Heart right ventricle (tissue), 16 donors: ENCODE results near the gene CMIP. TPM values are rescaled to one million over a fixed set of nuclear protein-coding genes. Genes with fewer than 3 reads are reported as not detected.

Source experiments
- ATAC-seq, 8 donors: fragments of 200-7000 bp; cut with Tn5 transposase; one replicate each; pipeline ENCODE4 v1.9.1; 2020; ENCODE audit warnings: mild to moderate bottlenecking in 8 of 8, moderate library complexity in 8 of 8, moderate number of reproducible peaks in 1 of 8
- DNase-seq, 2 donors: peaks; one replicate each; pipeline ENCODE4 v3.0.0-alpha.2; 2020
- H3K27ac ChIP-seq, 10 donors: fragments of 200-600 bp; sonication (generic) in 2 of 10; one replicate each; pipeline versions ENCODE4 v1.5.0 to v1.8.0; 2020 to 2022; ENCODE audit warnings: mild to moderate bottlenecking in 3 of 10
- H3K27me3 ChIP-seq, 7 donors: fragments of 200-600 bp; one replicate each; pipeline ENCODE4 v1.8.0; 2021 to 2022; ENCODE audit warnings: mild to moderate bottlenecking in 2 of 7
- H3K36me3 ChIP-seq, 9 donors: fragments of 200-600 bp; sonication (generic) in 1 of 9; one replicate each; pipeline versions ENCODE4 v1.5.0 to v1.8.0; 2020 to 2022; ENCODE audit warnings: mild to moderate bottlenecking in 2 of 9
- H3K4me1 ChIP-seq, 9 donors: fragments of 200-600 bp; sonication (generic) in 1 of 9; one replicate each; pipeline versions ENCODE4 v1.5.0 to v1.8.0; 2020 to 2022; ENCODE audit warnings: mild to moderate bottlenecking in 4 of 9
- H3K4me3 ChIP-seq, 10 donors: fragments of 200-600 bp; sonication (generic) in 2 of 10; one replicate each; pipeline versions ENCODE4 v1.5.0 to v1.8.0; 2020 to 2022; ENCODE audit warnings: mild to moderate bottlenecking in 7 of 10, moderate library complexity in 2 of 10
- H3K9me3 ChIP-seq, 11 donors: fragments of 200-600 bp in 10 of 11; sonication (generic) in 2 of 11; one replicate each; pipeline versions ENCODE4 v1.5.0 to v1.8.0; 2013 to 2022; ENCODE audit warnings: mild to moderate bottlenecking in 2 of 11, control low read depth in 1 of 11, moderate library complexity in 1 of 11
- CTCF ChIP-seq, 9 donors: fragments of 200-600 bp; sonication (generic) in 2 of 9; IDR thresholded peaks; one replicate each; pipeline versions ENCODE4 v1.5.0 to v1.8.0; 2021 to 2022; ENCODE audit warnings: antibody characterized with exemption in 9 of 9, mild to moderate bottlenecking in 5 of 9, moderate library complexity in 1 of 9
- WGBS, 2 donors: extraction: QIAGEN DNeasy Blood & Tissue Kit; methylation state at CpG; one replicate each; pipeline ENCODE4 v1.1.7; 2013; ENCODE audit warnings: inconsistent platforms in 1 of 2; 5-methylcytosine and 5-hydroxymethylcytosine counted together
- intact Hi-C, 10 donors: fragments of 100-400 bp; cut with DNase I; formaldehyde crosslinking; loops; one replicate each; pipeline versions ENCODE4 v1.11.1 to v1.14.2; 2022
- polyA plus RNA-seq, 2 donors: library from polyadenylated mRNA; stranded (reverse); fragments of 200-250 nt; gene quantifications; one replicate each; pipeline ENCODE4 v1.2.3, GENCODE V29; 2013
- total RNA-seq, 10 donors: library from RNA; stranded (reverse); fragmentation: NEBNext Ultra II Directional in 3 of 10; extraction: Animal tissue kit (Norgen Biotek cat#: 25700) in 3 of 10; gene quantifications; one replicate each; pipeline versions ENCODE4 v1.2.1 to v1.2.4, GENCODE V29; 2021 to 2023
- donor health status: Arrhythmogenic right ventricular cardiomyopathy.
- donor health status: ischemic (EF 13 %, LVEDD 7.1; RV severe dilation, severe dysfunction).
- donor health status: healthy with polysubstance abuse.
- donor health status: DM: no; HTN: yes; CAD: no.
- donor health status: DM: no; HTN: no; CAD: no.
- donor health status: ischemic (EF 25% LVEDD 6.9; RV normal size, moderate dysfunction).
- donor health status: ischemic (EF 25% LVEDD 5.7; RV mildly dilated, moderate dysfunction).
- donor health status: healthy.
- donor health status: DM: yes; HTN: yes; CAD: no.
- donor health status: Ischemic cardiomyopathy.
- donor health status: ischemic (EF 35%, LVEDD 5.7; RV mildly dilated, moderate dysfunction).
- donor health status: nonischemic (EF 11% LVEDD 7.7; RV severe dilation, severe dysfunction).
- donor health status: DM: yes; HTN: yes; CAD: no.
- donor health status: PGD.
- donor health status: ischemic (EF 29% LVEDD 5.4; RV normal size, mild dysfunction).
- donor health status: nonischemic (EF 23%, LVEDD 6.1; RV moderate dilation, normal function).

The CMIP gene
- total and polyA plus RNA-seq, 12 donors = 5.4 to 32.8 (median 13.0) TPM

- DNase-seq (no peak), ATAC-seq (no peak)
- 93 to 95% methylated on average over 7 of the region's 7 CpGs for WGBS, 2 donors
- TF ChIP-seq CTCF (IDR thresholded peaks at IDR 0.05) = no peak
- Histone ChIP-seq H3K9me3 (no peaks in the 10 kb centered on the region), H3K36me3 (peaks cover 0 to 14% (median 0%) of the 10 kb centered on the region in 9 donors), H3K27ac (no peak overlapping the region), H3K4me1 (peaks cover 0 to 25% (median 6%) of the 10 kb centered on the region in 9 donors), H3K4me3 (no peak overlapping the region), H3K27me3 (no peaks in the 10 kb centered on the region)
- intact Hi-C loops = no loop called here
Observed at GRCh38 chr16:81586417-81586816, 141.8 kb downstream of the CMIP start.

- H3K4me3 ChIP-seq = no peak overlapping the region
- H3K36me3 ChIP-seq = peaks cover 0 to 14% (median 0%) of the 10 kb centered on the region in 9 donors
- no peak for TF ChIP-seq CTCF (IDR thresholded peaks at IDR 0.05)
- no peak for DNase-seq
- H3K4me1 ChIP-seq = peaks cover 0 to 27% (median 6%) of the 10 kb centered on the region in 9 donors
- no peak overlapping the region for H3K27ac ChIP-seq
- 93 to 95% methylated on average over 11 of the region's 11 CpGs for WGBS, 2 donors
- intact Hi-C loops = no loop called here
- ATAC-seq = no peak
- no peaks in the 10 kb centered on the region for H3K9me3 ChIP-seq
- no peaks in the 10 kb centered on the region for H3K27me3 ChIP-seq
Observed at GRCh38 chr16:81586977-81587625, 142.5 kb downstream of the CMIP start.

GRCh38 chr16:81587626-81588160 lies 143.1 kb downstream of the CMIP start:
- peaks cover 0 to 25% (median 6%) of the 10 kb centered on the region in 9 donors for H3K4me1 ChIP-seq
- no peak overlapping the region for H3K4me3 ChIP-seq
- H3K9me3 ChIP-seq = no peaks in the 10 kb centered on the region
- ATAC-seq (no peak), DNase-seq (no peak)
- intact Hi-C loops = no loop called here
- H3K27ac ChIP-seq = no peak overlapping the region
- H3K27me3 ChIP-seq = no peaks in the 10 kb centered on the region
- peaks cover 0 to 14% (median 0%) of the 10 kb centered on the region in 9 donors for H3K36me3 ChIP-seq
- no peak for TF ChIP-seq CTCF (IDR thresholded peaks at IDR 0.05)
- WGBS, 2 donors = 87 to 89% methylated on average over 12 of the region's 12 CpGs

- ATAC-seq (no peak), DNase-seq (no peak)
- Histone ChIP-seq H3K4me1 (peaks cover 0 to 17% (median 6%) of the 10 kb centered on the region in 9 donors), H3K27ac (no peak overlapping the region), H3K9me3 (no peaks in the 10 kb centered on the region), H3K36me3 (peaks cover 0 to 14% (median 0%) of the 10 kb centered on the region in 9 donors), H3K27me3 (no peaks in the 10 kb centered on the region), H3K4me3 (no peak overlapping the region)
- TF ChIP-seq CTCF (IDR thresholded peaks at IDR 0.05) = no peak
- 90 to 94% methylated on average over 17 of the region's 17 CpGs for WGBS, 2 donors
- intact Hi-C loops = no loop called here
Observed at GRCh38 chr16:81588326-81589081, 143.9 kb downstream of the CMIP start.
